Type B pancreatic cell (in vitro differentiated cells): ENCODE data around the gene GPR82. TPM values are rescaled to one million over a fixed set of nuclear protein-coding genes. Genes with fewer than 3 reads are reported as not detected.

ENCODE experiments used
- DNase-seq: peaks from one replicate; pipeline ENCODE4 v3.0.0; 2021; ENCODE audit warnings: mixed read lengths; ENCODE audit not compliant: unreplicated experiment; ENCODE audit errors: extremely low spot score
- H3K27ac Mint-ChIP-seq: 2 replicates; pipeline ENCODE4 v1.8.0; 2021; ENCODE audit warnings: mild to moderate bottlenecking, mixed read lengths
- H3K27me3 Mint-ChIP-seq: 2 replicates; pipeline ENCODE4 v1.8.0; 2021; ENCODE audit warnings: mixed read lengths
- H3K36me3 Mint-ChIP-seq: 2 replicates; pipeline ENCODE4 v1.8.0; 2021; ENCODE audit warnings: mixed read lengths
- H3K4me1 Mint-ChIP-seq: one replicate; pipeline ENCODE4 v1.8.0; 2021; ENCODE audit warnings: mixed read lengths; ENCODE audit not compliant: unreplicated experiment
- H3K4me3 Mint-ChIP-seq: 2 replicates; pipeline ENCODE4 v1.8.0; 2021; ENCODE audit warnings: mild to moderate bottlenecking, mixed read lengths
- H3K9me3 Mint-ChIP-seq: 2 replicates; pipeline ENCODE4 v1.8.0; 2021; ENCODE audit warnings: mixed read lengths
- CTCF ChIP-seq: fragments of 200-600 bp; sonication (generic); conservative IDR thresholded peaks from 2 replicates; pipeline ENCODE4 v1.5.0; 2021; ENCODE audit warnings: antibody characterized with exemption, mild to moderate bottlenecking
- total RNA-seq: library from RNA; stranded (reverse); gene quantifications from 2 replicates; pipeline ENCODE4 v1.2.1, GENCODE V29; 2021; ENCODE audit warnings: low replicate concordance

GPR82 gene
- total RNA-seq, 1 donor from 2014 or later: not detected

- H3K4me1 Mint-ChIP-seq: no peaks in the 10 kb centered on the region
- no peak overlapping the region for H3K4me3 Mint-ChIP-seq
- peaks cover 5% of the 10 kb centered on the region for H3K36me3 Mint-ChIP-seq
- DNase-seq: no peak
- H3K27me3 Mint-ChIP-seq: no peaks in the 10 kb centered on the region
- TF ChIP-seq CTCF: no peak
- H3K9me3 Mint-ChIP-seq: peaks cover 5% of the 10 kb centered on the region
- H3K27ac Mint-ChIP-seq: no peak overlapping the region
Measured at GRCh38 chrX:41730081-41730480, 6.1 kb downstream of the GPR82 start.

GRCh38 chrX:41732260-41732659 lies 8.3 kb downstream of the GPR82 start:
- Mint-ChIP-seq H3K4me1 (no peaks in the 10 kb centered on the region), H3K9me3 (peaks cover 2% of the 10 kb centered on the region), H3K27me3 (no peaks in the 10 kb centered on the region), H3K4me3 (no peak overlapping the region), H3K27ac (no peak overlapping the region), H3K36me3 (peaks cover 5% of the 10 kb centered on the region)
- no peak for DNase-seq
- no peak for TF ChIP-seq CTCF

- no peak for DNase-seq
- no peaks in the 10 kb centered on the region for H3K4me1 Mint-ChIP-seq
- H3K36me3 Mint-ChIP-seq: peaks cover 5% of the 10 kb centered on the region
- no peak for TF ChIP-seq CTCF
- no peaks in the 10 kb centered on the region for H3K9me3 Mint-ChIP-seq
- H3K27ac Mint-ChIP-seq: no peak overlapping the region
- no peaks in the 10 kb centered on the region for H3K27me3 Mint-ChIP-seq
- no peak overlapping the region for H3K4me3 Mint-ChIP-seq
Measured at GRCh38 chrX:41733939-41734338, 10.0 kb downstream of the GPR82 start.

- Mint-ChIP-seq H3K4me1 (no peaks in the 10 kb centered on the region), H3K36me3 (peaks cover 5% of the 10 kb centered on the region), H3K27me3 (no peaks in the 10 kb centered on the region), H3K27ac (no peak overlapping the region), H3K4me3 (no peak overlapping the region), H3K9me3 (no peaks in the 10 kb centered on the region)
- peak; percentile 56 for TF ChIP-seq CTCF
- DNase-seq: no peak
Measured at GRCh38 chrX:41734530-41734929, 10.5 kb downstream of the GPR82 start.

GRCh38 chrX:41737065-41737464 lies 13.1 kb downstream of the GPR82 start:
- TF ChIP-seq CTCF: no peak
- H3K27ac Mint-ChIP-seq: no peak overlapping the region

GRCh38 chrX:41739871-41740270 lies 15.9 kb downstream of the GPR82 start:
- Mint-ChIP-seq H3K36me3 (peaks cover 3% of the 10 kb centered on the region), H3K9me3 (no peaks in the 10 kb centered on the region), H3K27me3 (no peaks in the 10 kb centered on the region), H3K27ac (no peak overlapping the region), H3K4me3 (no peak overlapping the region), H3K4me1 (no peaks in the 10 kb centered on the region)
- no peak for TF ChIP-seq CTCF
- no peak for DNase-seq

More at GRCh38 chrX:41737065-41737464, 13.1 kb downstream of the GPR82 start:
- Mint-ChIP-seq H3K36me3 (peaks cover 4% of the 10 kb centered on the region), H3K4me3 (no peak overlapping the region), H3K4me1 (no peaks in the 10 kb centered on the region), H3K27me3 (no peaks in the 10 kb centered on the region), H3K9me3 (no peaks in the 10 kb centered on the region)
- no peak for DNase-seq
